PC-3 (cell line): ENCODE data around the gene OSBPL6. TPM values are rescaled to one million over a fixed set of nuclear protein-coding genes. Genes with fewer than 3 reads are reported as not detected.

Source experiments
- ATAC-seq: fragments of 200-7000 bp; cut with Tn5 transposase; 2 replicates; pipeline ENCODE4 v1.9.1; 2020; ENCODE audit warnings: mild to moderate bottlenecking, moderate library complexity
- BruUV-seq: library from RNA; stranded (reverse); fragments of 400-500 nt; replicated peaks from 2 replicates; lab custom pipeline; 2021; lab: Mats Ljungman, UMichigan
- CTCF ChIA-PET: fragments of 300-600 bp; sonication (Branson Sonifier 250); formaldehyde crosslinking; loops from one replicate; lab custom pipeline; 2022; ENCODE audit warnings: antibody characterized with exemption; lab: Charles Lee
- POLR2A ChIA-PET: fragments of 300-600 bp; sonication (Branson Sonifier 250); formaldehyde crosslinking; loops from one replicate; lab custom pipeline; 2022; ENCODE audit warnings: antibody characterized with exemption; ENCODE audit not compliant: unreplicated experiment; lab: Charles Lee
- DNase-seq: peaks from one replicate; pipeline ENCODE4 v3.0.0-alpha.2; 2015
- H2AFZ ChIP-seq: fragments of 300-600 bp; sonication (generic); 2 replicates; pipeline ENCODE4 v1.6.0; 2016; ENCODE audit warnings: antibody characterized with exemption, low read length
- H3F3A ChIP-seq: fragments of 300-600 bp; sonication (generic); one replicate; pipeline ENCODE4 v1.6.0; 2017; ENCODE audit warnings: antibody characterized with exemption, low read length, control low read depth, mild to moderate bottlenecking; ENCODE audit not compliant: unreplicated experiment
- H3K27ac ChIP-seq: fragments of 300-600 bp; sonication (generic); 2 replicates; pipeline ENCODE4 v1.5.1; 2016; ENCODE audit warnings: mild to moderate bottlenecking, low read length
- H3K27me3 ChIP-seq: fragments of 300-600 bp; sonication (generic); 2 replicates; pipeline ENCODE4 v1.6.1; 2016; ENCODE audit warnings: low read length, mixed read lengths
- H3K36me3 ChIP-seq: fragments of 300-600 bp; sonication (generic); 2 replicates; pipeline ENCODE4 v1.6.1; 2016; ENCODE audit warnings: low read depth, mixed run types, low read length, mixed read lengths
- H3K4me1 ChIP-seq: fragments of 300-600 bp; sonication (generic); 2 replicates; pipeline ENCODE4 v1.5.1; 2016; ENCODE audit warnings: low read length; ENCODE audit not compliant: insufficient read depth
- H3K4me2 ChIP-seq: fragments of 300-600 bp; sonication (generic); 2 replicates; pipeline ENCODE4 v1.6.0; 2016; ENCODE audit warnings: low read length
- H3K4me3 ChIP-seq: fragments of 300-600 bp; sonication (generic); 2 replicates; pipeline ENCODE4 v1.5.1; 2016; ENCODE audit warnings: mild to moderate bottlenecking, low read length, mixed read lengths
- H3K79me2 ChIP-seq: fragments of 300-600 bp; sonication (generic); 2 replicates; pipeline ENCODE4 v1.6.1; 2017; ENCODE audit warnings: low read length, mixed read lengths
- H3K9ac ChIP-seq: fragments of 300-600 bp; sonication (generic); 2 replicates; pipeline ENCODE4 v1.6.0; 2016; ENCODE audit warnings: mild to moderate bottlenecking, low read length
- H3K9me2 ChIP-seq: fragments of 300-600 bp; sonication (generic); replicated peaks from 2 replicates; pipeline ENCODE4 v1.6.1; 2016; ENCODE audit warnings: mixed run types, low read length, mixed read lengths
- H3K9me3 ChIP-seq: fragments of 300-600 bp; sonication (generic); 2 replicates; pipeline ENCODE4 v1.6.1; 2016; ENCODE audit warnings: low read length, mixed read lengths
- H4K20me1 ChIP-seq: fragments of 300-600 bp; sonication (generic); 2 replicates; pipeline ENCODE4 v1.6.1; 2016; ENCODE audit warnings: low read length, mixed read lengths
- EZH2 ChIP-seq: fragments of 300-600 bp; sonication (generic); IDR thresholded peaks from one replicate; pipeline ENCODE4 v1.6.1; 2017; ENCODE audit warnings: antibody characterized with exemption, mild to moderate bottlenecking, low read length; ENCODE audit not compliant: unreplicated experiment
- EZH2phosphoT487 ChIP-seq: fragments of 300-600 bp; sonication (generic); IDR thresholded peaks from 2 replicates; pipeline ENCODE4 v1.6.1; 2018; ENCODE audit warnings: mild to moderate bottlenecking, antibody characterized with exemption, low read length, borderline replicate concordance
- intact Hi-C: fragments of 100-400 bp; cut with micrococcal nuclease; formaldehyde crosslinking; loops from 2 replicates; pipeline ENCODE4 v1.9.0; 2023
- total RNA-seq: library from RNA; depleted of rRNA; stranded (reverse); fragments of >200 nt; gene quantifications from 2 replicates; pipeline ENCODE4 v1.2.3, GENCODE V29; 2014
- TF ChIP-seq, protein P1 (sequence below): fragments of 300-600 bp; sonication (generic); conservative IDR thresholded peaks from 2 replicates; pipeline ENCODE4 v1.5.1; 2017; ENCODE audit warnings: antibody characterized with exemption, low read depth, mild to moderate bottlenecking, low read length

The OSBPL6 gene
- total RNA-seq, 1 experiment from 2014 or later: 4.0 TPM

- no peak overlapping the region for H3K4me3 ChIP-seq
- H3K79me2 ChIP-seq: no peaks in the 10 kb centered on the region
- intact Hi-C loops: no loop called here
- no peaks in the 10 kb centered on the region for H3K27me3 ChIP-seq
- DNase-seq: no peak
- TF ChIP-seq, protein P1, sequence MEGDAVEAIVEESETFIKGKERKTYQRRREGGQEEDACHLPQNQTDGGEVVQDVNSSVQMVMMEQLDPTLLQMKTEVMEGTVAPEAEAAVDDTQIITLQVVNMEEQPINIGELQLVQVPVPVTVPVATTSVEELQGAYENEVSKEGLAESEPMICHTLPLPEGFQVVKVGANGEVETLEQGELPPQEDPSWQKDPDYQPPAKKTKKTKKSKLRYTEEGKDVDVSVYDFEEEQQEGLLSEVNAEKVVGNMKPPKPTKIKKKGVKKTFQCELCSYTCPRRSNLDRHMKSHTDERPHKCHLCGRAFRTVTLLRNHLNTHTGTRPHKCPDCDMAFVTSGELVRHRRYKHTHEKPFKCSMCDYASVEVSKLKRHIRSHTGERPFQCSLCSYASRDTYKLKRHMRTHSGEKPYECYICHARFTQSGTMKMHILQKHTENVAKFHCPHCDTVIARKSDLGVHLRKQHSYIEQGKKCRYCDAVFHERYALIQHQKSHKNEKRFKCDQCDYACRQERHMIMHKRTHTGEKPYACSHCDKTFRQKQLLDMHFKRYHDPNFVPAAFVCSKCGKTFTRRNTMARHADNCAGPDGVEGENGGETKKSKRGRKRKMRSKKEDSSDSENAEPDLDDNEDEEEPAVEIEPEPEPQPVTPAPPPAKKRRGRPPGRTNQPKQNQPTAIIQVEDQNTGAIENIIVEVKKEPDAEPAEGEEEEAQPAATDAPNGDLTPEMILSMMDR: no peak
- TF ChIP-seq EZH2phosphoT487 (no peak), EZH2 (no peak)
- no TSS peak for BruUV-seq
- no peak overlapping the region for H3K4me2 ChIP-seq
- peaks cover 10% of the 10 kb centered on the region for H3K4me1 ChIP-seq
- CTCF ChIA-PET: no interaction called here
- H3K9ac ChIP-seq: no peak overlapping the region
- no peak overlapping the region for H3K27ac ChIP-seq
- H3K9me3 ChIP-seq: no peaks in the 10 kb centered on the region
- H3K36me3 ChIP-seq: no peaks in the 10 kb centered on the region
- H4K20me1 ChIP-seq: no peaks in the 10 kb centered on the region
- ATAC-seq: no peak
- no peaks in the 10 kb centered on the region for H3K9me2 ChIP-seq
- POLR2A ChIA-PET: no interaction called here
- no peak overlapping the region for H2AFZ ChIP-seq
- no peaks in the 10 kb centered on the region for H3F3A ChIP-seq
Measured at GRCh38 chr2:178244777-178245176, 50.5 kb downstream of the OSBPL6 start.

GRCh38 chr2:178246696-178247095 is 52.4 kb downstream of the OSBPL6 start:
- Histone ChIP-seq H3K27me3 (no peaks in the 10 kb centered on the region), H3K27ac (no peak overlapping the region), H4K20me1 (no peaks in the 10 kb centered on the region), H3K4me2 (no peak overlapping the region), H3K9me2 (no peaks in the 10 kb centered on the region), H3K4me1 (peaks cover 10% of the 10 kb centered on the region), H3K9me3 (no peaks in the 10 kb centered on the region), H3K4me3 (no peak overlapping the region), H3K79me2 (no peaks in the 10 kb centered on the region), H3F3A (no peaks in the 10 kb centered on the region), H2AFZ (no peak overlapping the region), H3K36me3 (no peaks in the 10 kb centered on the region), H3K9ac (no peak overlapping the region)
- no peak for TF ChIP-seq EZH2phosphoT487
- ATAC-seq: no peak
- intact Hi-C loops: no loop called here
- no TSS peak for BruUV-seq
- ChIA-PET POLR2A (no interaction called here), CTCF (no interaction called here)
- DNase-seq: no peak

- peaks cover 5% of the 10 kb centered on the region for H3K4me1 ChIP-seq
Measured at GRCh38 chr2:178247250-178247649, 52.9 kb downstream of the OSBPL6 start.

DNA sequence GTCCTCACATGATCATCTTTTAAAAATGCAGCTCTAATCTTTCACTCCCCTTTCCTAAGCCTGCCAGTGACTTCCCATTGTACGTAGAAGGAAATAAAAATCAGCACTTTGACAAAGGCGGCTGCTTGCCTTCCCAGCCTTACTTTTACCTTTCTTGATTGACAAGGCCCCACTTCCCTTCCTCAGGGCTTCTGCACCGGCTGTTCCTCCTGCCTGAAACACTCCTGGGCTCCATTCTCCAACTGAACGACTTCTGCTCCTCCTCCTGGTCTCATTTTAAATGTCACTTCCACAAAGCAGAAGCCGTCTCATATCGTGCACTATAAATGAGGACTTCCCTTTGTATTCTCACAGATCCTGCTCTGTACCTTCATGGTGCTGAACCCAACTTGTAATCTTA is 56.1 kb downstream of the OSBPL6 start:
- Histone ChIP-seq H2AFZ (no peak overlapping the region), H3K36me3 (no peaks in the 10 kb centered on the region), H3K79me2 (no peaks in the 10 kb centered on the region), H3K27ac (no peak overlapping the region), H3K9ac (no peak overlapping the region), H4K20me1 (no peaks in the 10 kb centered on the region), H3K27me3 (no peaks in the 10 kb centered on the region), H3K4me1 (no peaks in the 10 kb centered on the region), H3K9me2 (no peaks in the 10 kb centered on the region), H3K4me2 (no peak overlapping the region), H3F3A (no peaks in the 10 kb centered on the region), H3K9me3 (no peaks in the 10 kb centered on the region), H3K4me3 (no peak overlapping the region)
- DNase-seq: no peak
- BruUV-seq: no TSS peak
- CTCF ChIA-PET: no interaction called here
- intact Hi-C loops: no loop called here
- ATAC-seq: no peak
- POLR2A ChIA-PET: no interaction called here
- no peak for TF ChIP-seq EZH2
- TF ChIP-seq, protein P1: no peak

More at GRCh38 chr2:178247250-178247649, 52.9 kb downstream of the OSBPL6 start:
- Histone ChIP-seq H3K9me3 (no peaks in the 10 kb centered on the region), H3K27ac (no peak overlapping the region), H3F3A (no peaks in the 10 kb centered on the region), H3K79me2 (no peaks in the 10 kb centered on the region), H3K27me3 (no peaks in the 10 kb centered on the region), H3K4me3 (no peak overlapping the region), H3K36me3 (no peaks in the 10 kb centered on the region), H3K4me2 (no peak overlapping the region), H3K9me2 (no peaks in the 10 kb centered on the region), H2AFZ (no peak overlapping the region), H4K20me1 (no peaks in the 10 kb centered on the region), H3K9ac (no peak overlapping the region)
- CTCF ChIA-PET: no interaction called here
- DNase-seq: no peak
- intact Hi-C loops: no loop called here
- ATAC-seq: no peak
- TF ChIP-seq EZH2phosphoT487: no peak
- no TSS peak for BruUV-seq
- POLR2A ChIA-PET: no interaction called here
